GM10847 (cell line): ENCODE results near the gene WDR7.

ENCODE experiments used
- POLR2A ChIP-seq: IDR thresholded peaks from 2 replicates; pipeline ENCODE4 v1.6.1; 2011; ENCODE audit not compliant: insufficient read length; ENCODE audit errors: extremely low read depth

Gene WDR7

GRCh38 chr18:56913941-56914340 lies 262.8 kb downstream of the WDR7 start:
- no peak for TF ChIP-seq POLR2A

GRCh38 chr18:56919190-56919589 lies 268.0 kb downstream of the WDR7 start:
- no peak for TF ChIP-seq POLR2A

GRCh38 chr18:56921896-56922480 lies 270.8 kb downstream of the WDR7 start:
- no peak for TF ChIP-seq POLR2A

- TF ChIP-seq POLR2A, result no peak
Observed at GRCh38 chr18:56926734-56927133, 275.6 kb downstream of the WDR7 start.

- TF ChIP-seq POLR2A, result no peak
Observed at GRCh38 chr18:56927786-56928185, 276.6 kb downstream of the WDR7 start.

- TF ChIP-seq POLR2A, result no peak
Observed at GRCh38 chr18:56929886-56930285, 278.7 kb downstream of the WDR7 start.

- no peak for TF ChIP-seq POLR2A
Observed at GRCh38 chr18:56933472-56933871, 282.3 kb downstream of the WDR7 start.

GRCh38 chr18:56934131-56934530 lies 283.0 kb downstream of the WDR7 start:
- TF ChIP-seq POLR2A, result no peak

- TF ChIP-seq POLR2A, result no peak
Observed at GRCh38 chr18:56934906-56935305, 283.7 kb downstream of the WDR7 start.

- no peak for TF ChIP-seq POLR2A
Observed at GRCh38 chr18:56935434-56936040, 284.4 kb downstream of the WDR7 start.

- TF ChIP-seq POLR2A, result no peak
Observed at GRCh38 chr18:56936457-56936856, 285.3 kb downstream of the WDR7 start.

GRCh38 chr18:56937874-56938430 lies 286.8 kb downstream of the WDR7 start:
- TF ChIP-seq POLR2A, result no peak

GRCh38 chr18:56945171-56946083 lies 294.3 kb downstream of the WDR7 start:
- TF ChIP-seq POLR2A, result no peak

GRCh38 chr18:56947236-56947635 lies 296.1 kb downstream of the WDR7 start:
- no peak for TF ChIP-seq POLR2A

GRCh38 chr18:56952026-56952425 lies 300.9 kb downstream of the WDR7 start:
- no peak for TF ChIP-seq POLR2A

- no peak for TF ChIP-seq POLR2A
Observed at GRCh38 chr18:56953428-56954198, 302.5 kb downstream of the WDR7 start.

- TF ChIP-seq POLR2A, result no peak
Observed at GRCh38 chr18:56955490-56955889, 304.3 kb downstream of the WDR7 start.
